Amygdala (tissue), 56 donors: ENCODE measurements around the gene DGAT2.

ENCODE experiments used
- DNase-seq, 56 donors: peaks; one replicate each; lab custom pipeline; 2025; lab: John Stamatoyannopoulos, UW

Gene DGAT2

GRCh38 chr11:75797116-75797515 lies 28.5 kb downstream of the DGAT2 start:
- DNase-seq: no peak

GRCh38 chr11:75797792-75798191 lies 29.2 kb downstream of the DGAT2 start:
- DNase-seq: no peak

GRCh38 chr11:75800136-75800675 lies 31.6 kb downstream of the DGAT2 start:
- DNase-seq: no peak

GRCh38 chr11:75800728-75801361 lies 32.3 kb downstream of the DGAT2 start:
- peak in 9 of 56 donors; percentile 5 to 37 (median 19) for DNase-seq

- DNase-seq: peak in 18 of 56 donors; percentile 9 to 58 (median 15)
Observed at GRCh38 chr11:75801362-75802020, 32.9 kb downstream of the DGAT2 start.

GRCh38 chr11:75802021-75802912 lies 33.7 kb downstream of the DGAT2 start:
- DNase-seq: no peak

GRCh38 chr11:75802913-75803820 lies 34.6 kb downstream of the DGAT2 start:
- peak in 54 of 56 donors; percentile 7 to 92 (median 49) for DNase-seq

GRCh38 chr11:75809111-75809510 lies 40.5 kb downstream of the DGAT2 start:
- no peak for DNase-seq

GRCh38 chr11:75809991-75810390 lies 41.4 kb downstream of the DGAT2 start:
- DNase-seq: no peak

- DNase-seq: no peak
Observed at GRCh38 chr11:75810637-75811390, 42.2 kb downstream of the DGAT2 start.

- no peak for DNase-seq
Observed at GRCh38 chr11:75811485-75811884, 42.9 kb downstream of the DGAT2 start.

GRCh38 chr11:75812542-75813040 lies 44.0 kb downstream of the DGAT2 start:
- DNase-seq: no peak

GRCh38 chr11:75813124-75813523 lies 44.5 kb downstream of the DGAT2 start:
- no peak for DNase-seq

GRCh38 chr11:75813622-75814039 lies 45.1 kb downstream of the DGAT2 start:
- no peak for DNase-seq

GRCh38 chr11:75814363-75814676 lies 45.7 kb downstream of the DGAT2 start:
- DNase-seq: no peak

GRCh38 chr11:75814677-75815344 lies 46.2 kb downstream of the DGAT2 start, which contains the start of gene UVRAG:
UVRAG (plus strand) TSS chr11:75815210; CDS start chr11:75815408, 198 bp downstream.
- DNase-seq: peak; percentile 97 to 100 (median 100)

GRCh38 chr11:75815345-75816168 lies 47.0 kb downstream of the DGAT2 start:
- peak in 9 of 56 donors; percentile 42 to 62 (median 53) for DNase-seq
